PC-9 (cell line): ENCODE measurements around the gene ZNF524. TPM values are rescaled to one million over a fixed set of nuclear protein-coding genes. Genes with fewer than 3 reads are reported as not detected.

Experiments
- BruUV-seq: library from RNA; stranded (reverse); fragments of 400-500 nt; replicated peaks from 2 replicates; lab custom pipeline; 2021; lab: Mats Ljungman, UMichigan
- CTCF ChIA-PET: fragments of 300-600 bp; sonication (Branson Sonifier 250); formaldehyde crosslinking; loops from one replicate; lab custom pipeline; 2022; ENCODE audit warnings: antibody characterized with exemption; lab: Charles Lee
- POLR2A ChIA-PET: fragments of 300-600 bp; sonication (Branson Sonifier 250); formaldehyde crosslinking; loops from one replicate; lab custom pipeline; 2022; ENCODE audit warnings: antibody characterized with exemption; ENCODE audit not compliant: unreplicated experiment; lab: Charles Lee
- DNase-seq, 2 experiments: peaks; one replicate each; pipeline versions ENCODE4 v3.0.0 to v3.0.0-alpha.2; 2015 to 2022; ENCODE audit warnings: mixed read lengths in 1 of 2
- H2AFZ ChIP-seq: fragments of 200-600 bp; sonication (generic); 2 replicates; pipeline ENCODE4 v1.8.1; 2017; ENCODE audit warnings: antibody characterized with exemption
- H3F3A ChIP-seq: fragments of 200-600 bp; sonication (generic); 2 replicates; pipeline ENCODE4 v1.8.1; 2017; ENCODE audit warnings: antibody characterized with exemption, mild to moderate bottlenecking, low read depth; ENCODE audit not compliant: insufficient read depth
- H3K27ac ChIP-seq: fragments of 200-600 bp; sonication (generic); 2 replicates; pipeline ENCODE4 v1.6.1; 2016; ENCODE audit warnings: mixed run types
- H3K27me3 ChIP-seq: fragments of 200-600 bp; sonication (generic); 2 replicates; pipeline ENCODE4 v1.6.1; 2016; ENCODE audit warnings: low read depth, mixed run types; ENCODE audit not compliant: insufficient read depth
- H3K36me3 ChIP-seq: fragments of 200-600 bp; sonication (generic); 2 replicates; pipeline ENCODE4 v1.6.1; 2016; ENCODE audit warnings: low read depth, mixed run types
- H3K4me1 ChIP-seq: fragments of 200-600 bp; sonication (generic); replicated peaks from 2 replicates; pipeline ENCODE4 v1.6.1; 2016; ENCODE audit warnings: mixed run types; ENCODE audit not compliant: insufficient read depth
- H3K4me2 ChIP-seq: fragments of 200-600 bp; sonication (generic); 2 replicates; pipeline ENCODE4 v1.6.1; 2017; ENCODE audit warnings: mixed run types
- H3K4me3 ChIP-seq: fragments of 200-600 bp; sonication (generic); 2 replicates; pipeline ENCODE4 v1.6.1; 2016; ENCODE audit warnings: mixed run types
- H3K79me2 ChIP-seq: fragments of 200-600 bp; sonication (generic); 2 replicates; pipeline ENCODE4 v1.6.1; 2017; ENCODE audit warnings: low read depth, mixed run types
- H3K9me2 ChIP-seq: fragments of 200-600 bp; sonication (generic); 2 replicates; pipeline ENCODE4 v1.8.1; 2017; ENCODE audit warnings: mild to moderate bottlenecking; ENCODE audit not compliant: insufficient read depth
- H3K9me3 ChIP-seq: fragments of 200-600 bp; sonication (generic); 2 replicates; pipeline ENCODE4 v1.8.1; 2016; ENCODE audit warnings: low read depth; ENCODE audit not compliant: insufficient read depth
- H4K20me1 ChIP-seq: fragments of 200-600 bp; sonication (generic); 2 replicates; pipeline ENCODE4 v1.8.1; 2017; ENCODE audit not compliant: insufficient read depth
- EZH2 ChIP-seq: fragments of 200-600 bp; sonication (generic); IDR thresholded peaks from 2 replicates; pipeline ENCODE4 v1.8.0; 2017; ENCODE audit warnings: antibody characterized with exemption, low read depth
- intact Hi-C: fragments of 100-400 bp; cut with micrococcal nuclease; formaldehyde crosslinking; loops from one replicate; pipeline ENCODE4 v1.10.0; 2022; ENCODE audit not compliant: unreplicated experiment
- total RNA-seq: library from RNA; stranded (reverse); gene quantifications from 2 replicates; pipeline ENCODE4 v1.2.3, GENCODE V29; 2021
- TF ChIP-seq, protein P1 (sequence below): fragments of 200-600 bp; sonication (generic); conservative IDR thresholded peaks from 2 replicates; pipeline ENCODE4 v1.6.1; 2017; ENCODE audit warnings: mixed run types, antibody characterized with exemption, mild to moderate bottlenecking, moderate library complexity

ZNF524 gene
- total RNA-seq, 1 experiment from 2014 or later: 30.0 TPM

DNA sequence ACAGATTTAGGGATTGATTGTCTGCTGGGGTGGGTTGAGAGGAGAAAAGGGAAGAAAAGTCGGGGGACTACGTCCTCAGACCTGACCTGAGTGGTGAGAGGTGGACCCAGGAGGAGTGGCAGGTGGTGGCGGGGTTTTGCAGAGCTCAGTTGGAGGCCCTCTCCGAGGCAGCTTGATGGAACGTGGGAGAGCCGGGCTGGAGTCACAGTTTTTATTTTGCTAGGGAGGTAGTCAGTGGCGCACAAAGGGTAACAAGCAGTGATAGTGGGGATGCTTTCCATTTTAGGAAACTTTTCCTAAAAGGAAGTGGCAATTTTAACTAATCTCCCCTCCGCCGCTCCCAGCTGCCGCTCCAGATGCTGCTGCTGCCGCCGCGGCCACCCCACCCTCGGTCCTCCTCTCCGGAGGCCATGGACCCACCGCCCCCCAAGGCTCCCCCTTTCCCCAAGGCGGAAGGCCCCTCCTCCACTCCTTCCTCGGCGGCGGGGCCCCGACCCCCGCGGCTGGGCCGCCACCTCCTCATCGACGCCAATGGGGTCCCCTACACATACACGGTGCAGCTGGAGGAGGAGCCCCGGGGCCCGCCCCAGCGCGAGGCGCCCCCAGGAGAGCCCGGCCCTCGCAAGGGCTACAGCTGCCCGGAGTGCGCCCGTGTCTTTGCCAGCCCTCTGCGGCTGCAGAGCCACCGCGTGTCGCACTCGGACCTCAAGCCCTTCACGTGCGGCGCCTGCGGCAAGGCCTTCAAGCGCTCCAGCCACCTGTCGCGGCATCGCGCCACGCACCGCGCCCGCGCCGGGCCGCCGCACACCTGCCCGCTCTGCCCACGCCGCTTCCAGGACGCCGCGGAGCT is 42.3 kb downstream of the ZNF524 start:
- ChIA-PET POLR2A (interaction anchor here (0.6 to 1.2 kb wide), 5 partner anchors 12 to 1179 kb away, joined by 3 to 14 read pairs (median 8); partner anchors contain the start of genes LENG9 and ZSCAN5A), CTCF (interaction anchor here (0.6 kb wide), 1 partner anchor 16 kb away, joined by 6 read pairs; no protein-coding TSS in a partner anchor)
- peak overlapping the region; percentile 66 for H3K4me3 ChIP-seq
- TSS peak; percentile 37 for BruUV-seq
- intact Hi-C loops: loop anchor here (1.0 kb wide), 2 partner anchors 12 to 33 kb away; partner anchors contain the start of gene EPN1
- H3K27ac ChIP-seq: peak overlapping the region; percentile 44
- H3K9me2 ChIP-seq: no peaks in the 10 kb centered on the region
- H3K36me3 ChIP-seq: peaks cover 9% of the 10 kb centered on the region
- peak overlapping the region; percentile 90 for H3K4me2 ChIP-seq
- no peak for TF ChIP-seq EZH2
- TF ChIP-seq, protein P1, sequence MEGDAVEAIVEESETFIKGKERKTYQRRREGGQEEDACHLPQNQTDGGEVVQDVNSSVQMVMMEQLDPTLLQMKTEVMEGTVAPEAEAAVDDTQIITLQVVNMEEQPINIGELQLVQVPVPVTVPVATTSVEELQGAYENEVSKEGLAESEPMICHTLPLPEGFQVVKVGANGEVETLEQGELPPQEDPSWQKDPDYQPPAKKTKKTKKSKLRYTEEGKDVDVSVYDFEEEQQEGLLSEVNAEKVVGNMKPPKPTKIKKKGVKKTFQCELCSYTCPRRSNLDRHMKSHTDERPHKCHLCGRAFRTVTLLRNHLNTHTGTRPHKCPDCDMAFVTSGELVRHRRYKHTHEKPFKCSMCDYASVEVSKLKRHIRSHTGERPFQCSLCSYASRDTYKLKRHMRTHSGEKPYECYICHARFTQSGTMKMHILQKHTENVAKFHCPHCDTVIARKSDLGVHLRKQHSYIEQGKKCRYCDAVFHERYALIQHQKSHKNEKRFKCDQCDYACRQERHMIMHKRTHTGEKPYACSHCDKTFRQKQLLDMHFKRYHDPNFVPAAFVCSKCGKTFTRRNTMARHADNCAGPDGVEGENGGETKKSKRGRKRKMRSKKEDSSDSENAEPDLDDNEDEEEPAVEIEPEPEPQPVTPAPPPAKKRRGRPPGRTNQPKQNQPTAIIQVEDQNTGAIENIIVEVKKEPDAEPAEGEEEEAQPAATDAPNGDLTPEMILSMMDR: no peak
- peak in 1 of 2 experiments; percentile 29 for DNase-seq
- peaks cover 53% of the 10 kb centered on the region for H3K79me2 ChIP-seq
- peaks cover 59% of the 10 kb centered on the region; the same call in 1 of the 2 replicates for H3F3A ChIP-seq
- H2AFZ ChIP-seq: peak overlapping the region; percentile 59; the same call in 1 of the 2 replicates
- H4K20me1 ChIP-seq: peaks cover 11% of the 10 kb centered on the region
- H3K4me1 ChIP-seq: peaks cover 8% of the 10 kb centered on the region
- H3K27me3 ChIP-seq: no peaks in the 10 kb centered on the region
- no peaks in the 10 kb centered on the region for H3K9me3 ChIP-seq

- no peaks in the 10 kb centered on the region for H3K27me3 ChIP-seq
- H3K27ac ChIP-seq: peak within 1 kb of the TSS; percentile 44
- peaks cover 11% of the 10 kb centered on the region for H4K20me1 ChIP-seq
- peak within 1 kb of the TSS; percentile 66 for H3K4me3 ChIP-seq
- no peaks in the 10 kb centered on the region for H3K9me2 ChIP-seq
- peak within 1 kb of the TSS; percentile 59 for H2AFZ ChIP-seq
- CTCF ChIA-PET: no interaction called here
- peaks cover 8% of the 10 kb centered on the region for H3K4me1 ChIP-seq
- no TSS peak for BruUV-seq
- POLR2A ChIA-PET: interaction anchor here (0.6 to 1.2 kb wide), 4 partner anchors 11 to 671 kb away, joined by 3 to 13 read pairs (median 7); partner anchors contain the start of genes NAT14 and ZSCAN5A
- peak; percentile 74 to 79 for DNase-seq
- TF ChIP-seq, protein P1: no peak
- TF ChIP-seq EZH2: no peak
- no peaks in the 10 kb centered on the region for H3K9me3 ChIP-seq
- peaks cover 9% of the 10 kb centered on the region for H3K36me3 ChIP-seq
- peaks cover 50% of the 10 kb centered on the region for H3K79me2 ChIP-seq
- H3F3A ChIP-seq: peaks cover 58% of the 10 kb centered on the region; the same call in 1 of the 2 replicates
- intact Hi-C loops: loop anchor here (1.0 kb wide), 2 partner anchors 11 to 32 kb away; partner anchors contain the start of gene EPN1
- peak within 1 kb of the TSS; percentile 90 for H3K4me2 ChIP-seq
Measured at GRCh38 chr19:55643003-55643886, 43.2 kb downstream of the ZNF524 start, which contains the start of gene ZNF581. Gene ZNF581, plus strand, starts transcription at chr19:55643649. Its CDS starts 923 bp downstream, at chr19:55644572.

DNA sequence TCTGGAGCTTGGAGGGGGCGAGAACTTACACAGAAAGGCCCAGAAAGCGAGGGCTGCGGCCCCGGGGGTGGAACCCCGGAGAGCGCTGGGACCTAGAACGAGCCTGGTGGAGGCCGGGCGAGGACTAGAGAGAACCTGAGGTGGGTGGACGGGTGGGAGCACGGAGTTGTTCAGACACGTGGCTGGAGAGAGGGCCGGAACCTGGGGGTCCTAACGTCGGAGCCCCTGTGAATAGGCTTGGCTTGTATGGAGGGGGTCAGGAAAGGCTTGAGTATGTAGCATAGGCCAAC is 43.7 kb downstream of the ZNF524 start:
- H3K9me2 ChIP-seq: no peaks in the 10 kb centered on the region
- H3K4me1 ChIP-seq: peaks cover 8% of the 10 kb centered on the region
- H4K20me1 ChIP-seq: peaks cover 11% of the 10 kb centered on the region
- POLR2A ChIA-PET: no interaction called here
- H2AFZ ChIP-seq: peak overlapping the region; percentile 59; the same call in 1 of the 2 replicates
- H3K27me3 ChIP-seq: no peaks in the 10 kb centered on the region
- H3K9me3 ChIP-seq: no peaks in the 10 kb centered on the region
- peak overlapping the region; percentile 66 for H3K4me3 ChIP-seq
- H3K27ac ChIP-seq: peak overlapping the region; percentile 44
- intact Hi-C loops: loop anchor here (1.0 kb wide), 2 partner anchors 10 to 31 kb away; partner anchors contain the start of gene EPN1
- no peak for DNase-seq
- BruUV-seq: no TSS peak
- CTCF ChIA-PET: no interaction called here
- peaks cover 52% of the 10 kb centered on the region; the same call in 1 of the 2 replicates for H3F3A ChIP-seq
- H3K79me2 ChIP-seq: peaks cover 50% of the 10 kb centered on the region
- TF ChIP-seq, protein P1: no peak
- no peak for TF ChIP-seq EZH2
- peaks cover 6% of the 10 kb centered on the region for H3K36me3 ChIP-seq
- peak overlapping the region; percentile 90 for H3K4me2 ChIP-seq
